ENCODE results near the gene AKR7A3.
A peak's percentile ranks its signal among the peaks of the same experiment; 100 is the strongest.
"Not testable (repeated sequence)": the region's sequence is repeated elsewhere in the genome, so short reads cannot be mapped to it uniquely, and the experiment has no call there.

AKR7A3 gene

GRCh38 chr1:19317126-19317910, 28.7 kb upstream of the AKR7A3 start:
- DNase-seq: no peak

GRCh38 chr1:19315378-19316198, 27.0 kb upstream of the AKR7A3 start:
- no peak for DNase-seq

GRCh38 chr1:19313961-19314882, 25.7 kb upstream of the AKR7A3 start:
- DNase-seq: no peak

- no peak for DNase-seq
Observed at GRCh38 chr1:19313636-19313959, 25.0 kb upstream of the AKR7A3 start.

- no peak for DNase-seq
Observed at GRCh38 chr1:19312782-19313635, 24.4 kb upstream of the AKR7A3 start.

- DNase-seq: peak; percentile 92
Observed at GRCh38 chr1:19311931-19312781, 23.6 kb upstream of the AKR7A3 start, which contains the start of the genes AKR7A2 and SLC66A1. Gene AKR7A2 (minus strand): TSS chr1:19312144. CDS start chr1:19312124, 20 bp downstream. Gene SLC66A1 (plus strand): TSS chr1:19312326. CDS start chr1:19317678, 5,352 bp downstream.

GRCh38 chr1:19311503-19311930, 22.9 kb upstream of the AKR7A3 start:
- DNase-seq: no peak

- no peak for DNase-seq
Observed at GRCh38 chr1:19310720-19311502, 22.3 kb upstream of the AKR7A3 start.

GRCh38 chr1:19310061-19310460, 21.5 kb upstream of the AKR7A3 start:
- no peak for DNase-seq

- no peak for DNase-seq
Observed at GRCh38 chr1:19309123-19309813, 20.7 kb upstream of the AKR7A3 start.

- no peak for DNase-seq
Observed at GRCh38 chr1:19308509-19308907, 19.9 kb upstream of the AKR7A3 start.

GRCh38 chr1:19307794-19308508, 19.4 kb upstream of the AKR7A3 start:
- DNase-seq: no peak

- no peak for DNase-seq
Observed at GRCh38 chr1:19306941-19307340, 18.4 kb upstream of the AKR7A3 start.

- DNase-seq: no peak
Observed at GRCh38 chr1:19305880-19306279, 17.3 kb upstream of the AKR7A3 start.

- not testable (repeated sequence) for DNase-seq
Observed at GRCh38 chr1:19304081-19304480, 15.5 kb upstream of the AKR7A3 start.

GRCh38 chr1:19300211-19300610, 11.6 kb upstream of the AKR7A3 start:
- no peak for DNase-seq

- DNase-seq: no peak
Observed at GRCh38 chr1:19294638-19295037, 6.1 kb upstream of the AKR7A3 start.

- no peak for DNase-seq
Observed at GRCh38 chr1:19289244-19289643, 674 bp upstream of the AKR7A3 start.
